GM06990 (cell line): Measurements from ENCODE around the gene ZNF202.
A peak's percentile ranks its signal among the peaks of the same experiment; 100 is the strongest.

ENCODE experiments used
- DNase-seq: peaks from one replicate; pipeline ENCODE4 v3.0.0-alpha.2; 2011; ENCODE audit not compliant: insufficient read length; ENCODE audit errors: extremely low read depth
- H3K27me3 ChIP-seq: replicated peaks from 2 replicates; pipeline ENCODE4 v1.6.0; 2011; ENCODE audit warnings: low read length; ENCODE audit not compliant: control insufficient read depth, insufficient read depth
- H3K36me3 ChIP-seq: 2 replicates; pipeline ENCODE4 v1.5.1; 2011; ENCODE audit warnings: low read length; ENCODE audit not compliant: control insufficient read depth, insufficient read depth
- H3K4me3 ChIP-seq: replicated peaks from 2 replicates; pipeline ENCODE4 v1.5.1; 2011; ENCODE audit warnings: low read depth, mild to moderate bottlenecking, control low read depth, low read length
- CTCF ChIP-seq: IDR thresholded peaks from 2 replicates; pipeline ENCODE4 v1.5.1; 2011; ENCODE audit warnings: low read length, control low read depth, mild to moderate bottlenecking, inconsistent platforms; ENCODE audit not compliant: insufficient read depth, poor library complexity, severe bottlenecking

Gene ZNF202

GRCh38 chr11:123681030-123681429 is 60.4 kb downstream of the ZNF202 start:
- DNase-seq = peak; percentile 6
- Histone ChIP-seq H3K36me3 (no peaks in the 10 kb centered on the region), H3K27me3 (0 out of 2 replicates have a peak, but pooled peaks cover 1% of the 10 kb centered on the region), H3K4me3 (no peak overlapping the region)
- TF ChIP-seq CTCF = no peak

- TF ChIP-seq CTCF = no peak
- DNase-seq = no peak
- no peaks in the 10 kb centered on the region for H3K36me3 ChIP-seq
Observed at GRCh38 chr11:123678246-123678645, 63.2 kb downstream of the ZNF202 start.

GRCh38 chr11:123677510-123677909 is 64.0 kb downstream of the ZNF202 start:
- Histone ChIP-seq H3K27me3 (0 out of 2 replicates have a peak, but pooled peaks cover 1% of the 10 kb centered on the region), H3K36me3 (no peaks in the 10 kb centered on the region), H3K4me3 (no peak overlapping the region)
- DNase-seq = no peak
- no peak for TF ChIP-seq CTCF

More at GRCh38 chr11:123678246-123678645, 63.2 kb downstream of the ZNF202 start:
- Histone ChIP-seq H3K4me3 (no peak overlapping the region), H3K27me3 (no peaks in the 10 kb centered on the region)

GRCh38 chr11:123674297-123674696 is 67.2 kb downstream of the ZNF202 start:
- Histone ChIP-seq H3K36me3 (no peaks in the 10 kb centered on the region), H3K27me3 (0 out of 2 replicates have a peak, but pooled peaks cover 1% of the 10 kb centered on the region), H3K4me3 (no peak overlapping the region)
- DNase-seq = no peak
- TF ChIP-seq CTCF = no peak
